Esophagus muscularis mucosa (tissue), 4 donors: ENCODE results near the gene ALPL.

Experiments used
- CTCF ChIP-seq, 3 experiments: fragments of 200-600 bp in 2 of 3; fragments of 450-650 bp in 1 of 3; sonication (generic) in 2 of 3; IDR thresholded peaks; one replicate each; pipeline ENCODE4 v1.5.1; 2017 to 2019; ENCODE audit warnings: antibody characterized with exemption in 3 of 3, mild to moderate bottlenecking in 2 of 3, moderate library complexity in 1 of 3
- EP300 ChIP-seq: sonication (generic); formaldehyde crosslinking; IDR thresholded peaks from one replicate; pipeline ENCODE4 v1.6.1; 2017; ENCODE audit warnings: antibody characterized with exemption
- POLR2A ChIP-seq: fragments of 450-650 bp; IDR thresholded peaks from one replicate; pipeline ENCODE4 v1.6.1; 2017; ENCODE audit warnings: antibody characterized with exemption, moderate library complexity, mild to moderate bottlenecking, low read depth
- POLR2AphosphoS5 ChIP-seq, 2 donors: sonication (generic); formaldehyde crosslinking; IDR thresholded peaks; one replicate each; pipeline ENCODE4 v1.6.1; 2017; ENCODE audit warnings: antibody characterized with exemption in 2 of 2

- TF ChIP-seq CTCF (IDR thresholded peaks at IDR 0.05) (no peak), POLR2AphosphoS5 (IDR thresholded peaks at IDR 0.05) (no peak), POLR2A (no peak), EP300 (no peak)
These were observed 53.7 kb downstream of the ALPL start for GRCh38 chr1:21562896-21563295.
